ENCODE measurements around the gene CHRNA9. TPM values are rescaled to one million over a fixed set of nuclear protein-coding genes. Genes with fewer than 3 reads are reported as not detected.

Gene CHRNA9
- total RNA-seq, 1 donor from 2014 or later: 2.8 TPM

DNA sequence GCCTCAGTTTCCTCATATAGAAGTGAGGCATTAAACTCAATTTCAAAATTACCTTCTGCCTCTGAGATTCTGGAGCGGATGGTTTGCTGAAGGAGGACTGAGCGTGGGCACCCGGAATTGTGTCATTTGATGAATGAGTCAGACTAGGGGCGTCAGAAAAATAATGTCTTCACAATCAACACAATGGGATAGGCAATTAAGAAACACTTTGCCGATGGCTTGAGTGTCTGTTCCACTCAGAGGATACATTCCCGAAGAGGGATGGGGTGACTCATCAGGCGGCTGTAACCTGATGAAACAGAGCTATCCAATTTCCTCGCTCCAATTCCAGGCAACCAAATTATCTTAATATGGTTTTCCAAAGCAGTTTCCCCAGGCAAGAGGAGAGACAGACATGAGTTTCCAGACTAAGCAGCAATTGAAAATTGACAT is 1.2 kb upstream of the CHRNA9 start:
- H3K4me3 Mint-ChIP-seq (ENCODE audit: unreplicated experiment): no peak overlapping the region
- Histone ChIP-seq H4K20me1 (ENCODE audit: insufficient read depth, low read length) (no peaks in the 10 kb centered on the region), H3K36me3 (ENCODE audit: insufficient read depth, low read length) (no peaks in the 10 kb centered on the region), H3K27me3 (ENCODE audit: insufficient read depth, low read length) (no peaks in the 10 kb centered on the region), H3K27ac (ENCODE audit: low read depth, low read length) (no peak overlapping the region), H2AFZ (ENCODE audit: low read depth, low read length) (peak overlapping the region; percentile 15), H3K4me1 (ENCODE audit: insufficient read depth, low read length) (peaks cover 24% of the 10 kb centered on the region), H3K9ac (ENCODE audit: low read length) (no peak overlapping the region), H3K9me3 (ENCODE audit: insufficient read depth, low read depth, low read length) (no peaks in the 10 kb centered on the region), H3K4me3 (ENCODE audit: insufficient read depth, low read depth, low read length) (no peak overlapping the region), H3K4me2 (ENCODE audit: low read length) (peak overlapping the region; percentile 37), H3K79me2 (ENCODE audit: insufficient read depth, low read length) (no peaks in the 10 kb centered on the region)
- peaks cover 28% of the 10 kb centered on the region for H3K4me1 Mint-ChIP-seq (ENCODE audit: low read depth, unreplicated experiment)
- H3K36me3 Mint-ChIP-seq (ENCODE audit: low read depth, unreplicated experiment): peaks cover 2% of the 10 kb centered on the region
- H3K27ac Mint-ChIP-seq (ENCODE audit: unreplicated experiment): peak overlapping the region; percentile 82
- DNase-seq (ENCODE audit: low read depth) (peak; percentile 86), FAIRE-seq (peak; percentile 85)
- H3K9me3 Mint-ChIP-seq (ENCODE audit: unreplicated experiment): peaks cover 2% of the 10 kb centered on the region
- H3K27me3 Mint-ChIP-seq (ENCODE audit: low read depth, unreplicated experiment): peaks cover 2% of the 10 kb centered on the region
- no peak for TF ChIP-seq EZH2 (IDR thresholded peaks at IDR 0.05; ENCODE audit: insufficient read depth, low read length)
- TF ChIP-seq, protein P1, sequence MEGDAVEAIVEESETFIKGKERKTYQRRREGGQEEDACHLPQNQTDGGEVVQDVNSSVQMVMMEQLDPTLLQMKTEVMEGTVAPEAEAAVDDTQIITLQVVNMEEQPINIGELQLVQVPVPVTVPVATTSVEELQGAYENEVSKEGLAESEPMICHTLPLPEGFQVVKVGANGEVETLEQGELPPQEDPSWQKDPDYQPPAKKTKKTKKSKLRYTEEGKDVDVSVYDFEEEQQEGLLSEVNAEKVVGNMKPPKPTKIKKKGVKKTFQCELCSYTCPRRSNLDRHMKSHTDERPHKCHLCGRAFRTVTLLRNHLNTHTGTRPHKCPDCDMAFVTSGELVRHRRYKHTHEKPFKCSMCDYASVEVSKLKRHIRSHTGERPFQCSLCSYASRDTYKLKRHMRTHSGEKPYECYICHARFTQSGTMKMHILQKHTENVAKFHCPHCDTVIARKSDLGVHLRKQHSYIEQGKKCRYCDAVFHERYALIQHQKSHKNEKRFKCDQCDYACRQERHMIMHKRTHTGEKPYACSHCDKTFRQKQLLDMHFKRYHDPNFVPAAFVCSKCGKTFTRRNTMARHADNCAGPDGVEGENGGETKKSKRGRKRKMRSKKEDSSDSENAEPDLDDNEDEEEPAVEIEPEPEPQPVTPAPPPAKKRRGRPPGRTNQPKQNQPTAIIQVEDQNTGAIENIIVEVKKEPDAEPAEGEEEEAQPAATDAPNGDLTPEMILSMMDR (IDR thresholded peaks at IDR 0.05; ENCODE audit: insufficient read depth, low read depth, low read length): no peak

DNA sequence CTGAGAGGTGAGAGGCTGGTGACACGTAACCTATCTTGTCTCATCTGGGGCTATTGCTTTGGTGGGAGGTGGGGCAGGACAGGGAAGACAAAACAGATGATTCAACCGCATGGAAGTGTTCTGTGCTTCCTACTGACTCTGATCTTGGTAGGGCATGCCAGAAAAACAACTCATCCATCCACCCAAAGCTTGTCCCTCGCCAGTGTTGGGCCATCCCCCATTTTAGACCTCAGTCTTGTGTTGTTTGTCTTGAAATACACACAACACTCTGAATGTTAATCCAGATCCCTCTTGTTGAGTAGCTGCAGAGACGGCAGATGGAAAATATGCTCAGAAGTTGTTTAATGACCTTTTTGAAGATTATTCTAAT is 377 bp downstream of the CHRNA9 start:
- Histone ChIP-seq H3K4me2 (ENCODE audit: low read length) (peak overlapping the region; percentile 37), H4K20me1 (ENCODE audit: insufficient read depth, low read length) (no peaks in the 10 kb centered on the region), H3K9ac (ENCODE audit: low read length) (no peak overlapping the region), H3K27me3 (ENCODE audit: insufficient read depth, low read length) (no peaks in the 10 kb centered on the region), H3K36me3 (ENCODE audit: insufficient read depth, low read length) (no peaks in the 10 kb centered on the region), H3K4me3 (ENCODE audit: insufficient read depth, low read depth, low read length) (no peak overlapping the region), H3K79me2 (ENCODE audit: insufficient read depth, low read length) (no peaks in the 10 kb centered on the region), H3K4me1 (ENCODE audit: insufficient read depth, low read length) (peaks cover 24% of the 10 kb centered on the region), H3K27ac (ENCODE audit: low read depth, low read length) (no peak overlapping the region), H3K9me3 (ENCODE audit: insufficient read depth, low read depth, low read length) (no peaks in the 10 kb centered on the region), H2AFZ (ENCODE audit: low read depth, low read length) (no peak overlapping the region)
- TF ChIP-seq, protein P1 (IDR thresholded peaks at IDR 0.05; ENCODE audit: insufficient read depth, low read depth, low read length): no peak
- TF ChIP-seq EZH2 (IDR thresholded peaks at IDR 0.05; ENCODE audit: insufficient read depth, low read length): no peak
- Mint-ChIP-seq H3K4me3 (ENCODE audit: unreplicated experiment) (peak overlapping the region; percentile 70), H3K27ac (ENCODE audit: unreplicated experiment) (peak overlapping the region; percentile 82), H3K4me1 (ENCODE audit: low read depth, unreplicated experiment) (peaks cover 32% of the 10 kb centered on the region), H3K9me3 (ENCODE audit: unreplicated experiment) (peaks cover 4% of the 10 kb centered on the region), H3K36me3 (ENCODE audit: low read depth, unreplicated experiment) (peaks cover 2% of the 10 kb centered on the region), H3K27me3 (ENCODE audit: low read depth, unreplicated experiment) (peaks cover 2% of the 10 kb centered on the region)
- DNase-seq (ENCODE audit: low read depth) (peak; percentile 41), FAIRE-seq (peak; percentile 94)

DNA sequence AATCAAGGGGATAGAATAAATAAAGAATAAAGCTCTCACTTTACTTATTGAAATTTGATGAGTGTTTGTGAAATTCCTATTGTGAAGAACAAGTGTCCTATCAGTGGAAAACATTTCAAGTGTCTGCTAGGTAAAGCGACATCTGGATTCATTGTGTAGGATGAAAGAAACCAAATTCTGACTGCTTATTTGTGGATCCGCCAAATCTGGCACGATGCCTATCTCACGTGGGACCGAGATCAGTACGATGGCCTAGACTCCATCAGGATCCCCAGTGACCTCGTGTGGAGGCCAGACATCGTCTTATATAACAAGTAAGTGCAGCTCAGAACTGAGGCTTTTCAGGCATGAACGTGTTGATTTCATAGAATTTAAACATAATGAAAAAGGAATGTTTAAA is 1.9 kb downstream of the CHRNA9 start:
- Mint-ChIP-seq H3K4me1 (ENCODE audit: low read depth, unreplicated experiment) (peaks cover 32% of the 10 kb centered on the region), H3K9me3 (ENCODE audit: unreplicated experiment) (peaks cover 6% of the 10 kb centered on the region), H3K27me3 (ENCODE audit: low read depth, unreplicated experiment) (no peaks in the 10 kb centered on the region), H3K4me3 (ENCODE audit: unreplicated experiment) (no peak overlapping the region), H3K27ac (ENCODE audit: unreplicated experiment) (no peak overlapping the region), H3K36me3 (ENCODE audit: low read depth, unreplicated experiment) (peaks cover 2% of the 10 kb centered on the region)
- peaks cover 24% of the 10 kb centered on the region for H3K4me1 ChIP-seq (ENCODE audit: insufficient read depth, low read length)
- H4K20me1 ChIP-seq (ENCODE audit: insufficient read depth, low read length): no peaks in the 10 kb centered on the region
- TF ChIP-seq EZH2 (IDR thresholded peaks at IDR 0.05; ENCODE audit: insufficient read depth, low read length): no peak
- TF ChIP-seq, protein P1 (IDR thresholded peaks at IDR 0.05; ENCODE audit: insufficient read depth, low read depth, low read length): no peak
- no peak overlapping the region for H3K4me2 ChIP-seq (ENCODE audit: low read length)
- H3K9ac ChIP-seq (ENCODE audit: low read length): no peak overlapping the region
- H3K27ac ChIP-seq (ENCODE audit: low read depth, low read length): no peak overlapping the region
- no peaks in the 10 kb centered on the region for H3K79me2 ChIP-seq (ENCODE audit: insufficient read depth, low read length)
- no peaks in the 10 kb centered on the region for H3K27me3 ChIP-seq (ENCODE audit: insufficient read depth, low read length)
- no peaks in the 10 kb centered on the region for H3K36me3 ChIP-seq (ENCODE audit: insufficient read depth, low read length)
- no peak for FAIRE-seq
- no peak overlapping the region for H2AFZ ChIP-seq (ENCODE audit: low read depth, low read length)
- H3K9me3 ChIP-seq (ENCODE audit: insufficient read depth, low read depth, low read length): no peaks in the 10 kb centered on the region
- no peak overlapping the region for H3K4me3 ChIP-seq (ENCODE audit: insufficient read depth, low read depth, low read length)
- DNase-seq (ENCODE audit: low read depth): no peak

All from astrocyte (in vitro differentiated cells and primary cell).